A673 (cell line): ENCODE results near the gene FOXO1. TPM values are rescaled to one million over a fixed set of nuclear protein-coding genes. Genes with fewer than 3 reads are reported as not detected.

Experiments
- BruUV-seq: library from RNA; stranded (reverse); fragments of 400-500 nt; replicated peaks from 2 replicates; lab custom pipeline; 2021; lab: Mats Ljungman, UMichigan
- CTCF ChIA-PET: fragments of 300-600 bp; sonication (Branson Sonifier 250); formaldehyde crosslinking; loops from one replicate; lab custom pipeline; 2022; ENCODE audit warnings: antibody characterized with exemption; lab: Charles Lee
- POLR2A ChIA-PET: fragments of 300-600 bp; sonication (Branson Sonifier 250); formaldehyde crosslinking; loops from one replicate; lab custom pipeline; 2022; ENCODE audit warnings: antibody characterized with exemption; ENCODE audit not compliant: low non-redundant PET; lab: Charles Lee
- DNase-seq: peaks from one replicate; pipeline ENCODE4 v3.0.0-alpha.2; 2015; ENCODE audit warnings: low spot score
- H3K27ac ChIP-seq: fragments of 200-600 bp; sonication (generic); 2 replicates; pipeline ENCODE4 v1.5.1; 2016; ENCODE audit warnings: mixed run types, low read depth, mild to moderate bottlenecking, mixed read lengths, antibody characterized with exemption, low read length; ENCODE audit not compliant: poor library complexity, severe bottlenecking
- H3K27me3 ChIP-seq: fragments of 200-600 bp; sonication (generic); replicated peaks from 2 replicates; pipeline ENCODE4 v1.6.1; 2017; ENCODE audit warnings: mixed run types, low read depth, mild to moderate bottlenecking, mixed read lengths, antibody characterized with exemption, low read length; ENCODE audit not compliant: insufficient read depth, poor library complexity
- H3K36me3 ChIP-seq: fragments of 200-600 bp; sonication (generic); 2 replicates; pipeline ENCODE4 v1.6.1; 2016; ENCODE audit warnings: mixed run types, mild to moderate bottlenecking, mixed read lengths, antibody characterized with exemption, low read length; ENCODE audit not compliant: insufficient read depth, poor library complexity, severe bottlenecking
- H3K4me1 ChIP-seq: fragments of 200-600 bp; sonication (generic); 2 replicates; pipeline ENCODE4 v1.6.1; 2017; ENCODE audit warnings: mixed run types, mild to moderate bottlenecking, mixed read lengths, antibody characterized with exemption, low read length; ENCODE audit not compliant: insufficient read depth, poor library complexity, severe bottlenecking
- H3K4me3 ChIP-seq: fragments of 200-600 bp; sonication (generic); 2 replicates; pipeline ENCODE4 v1.5.1; 2016; ENCODE audit warnings: low read depth, mixed run types, mild to moderate bottlenecking, mixed read lengths, low read length; ENCODE audit not compliant: poor library complexity, severe bottlenecking
- H3K9me3 ChIP-seq: fragments of 200-600 bp; sonication (generic); 2 replicates; pipeline ENCODE4 v1.6.1; 2016; ENCODE audit warnings: mixed run types, low read depth, mild to moderate bottlenecking, mixed read lengths, antibody characterized with exemption, low read length; ENCODE audit not compliant: poor library complexity, severe bottlenecking
- EZH2 ChIP-seq: fragments of 200-600 bp; sonication (generic); IDR thresholded peaks from 2 replicates; pipeline ENCODE4 v1.6.1; 2017; ENCODE audit warnings: borderline replicate concordance, low read depth, mild to moderate bottlenecking, mixed read lengths, antibody characterized with exemption, low read length; ENCODE audit not compliant: poor library complexity, severe bottlenecking
- intact Hi-C: fragments of 100-400 bp; cut with micrococcal nuclease; formaldehyde crosslinking; loops from one replicate; pipeline ENCODE4 v1.10.0; 2022; ENCODE audit not compliant: unreplicated experiment
- total RNA-seq: library from RNA; stranded (reverse); gene quantifications from 2 replicates; pipeline ENCODE4 v1.2.3, GENCODE V29; 2021
- TF ChIP-seq, protein P1 (sequence below): fragments of 300-800, 200-600 bp; sonication (generic); conservative IDR thresholded peaks from 2 replicates; pipeline ENCODE4 v1.5.1; 2017; ENCODE audit warnings: low read depth, mild to moderate bottlenecking, antibody characterized with exemption, low read length, moderate library complexity, mixed read lengths

The FOXO1 gene
- total RNA-seq, 1 experiment from 2014 or later = 2.9 TPM

DNA sequence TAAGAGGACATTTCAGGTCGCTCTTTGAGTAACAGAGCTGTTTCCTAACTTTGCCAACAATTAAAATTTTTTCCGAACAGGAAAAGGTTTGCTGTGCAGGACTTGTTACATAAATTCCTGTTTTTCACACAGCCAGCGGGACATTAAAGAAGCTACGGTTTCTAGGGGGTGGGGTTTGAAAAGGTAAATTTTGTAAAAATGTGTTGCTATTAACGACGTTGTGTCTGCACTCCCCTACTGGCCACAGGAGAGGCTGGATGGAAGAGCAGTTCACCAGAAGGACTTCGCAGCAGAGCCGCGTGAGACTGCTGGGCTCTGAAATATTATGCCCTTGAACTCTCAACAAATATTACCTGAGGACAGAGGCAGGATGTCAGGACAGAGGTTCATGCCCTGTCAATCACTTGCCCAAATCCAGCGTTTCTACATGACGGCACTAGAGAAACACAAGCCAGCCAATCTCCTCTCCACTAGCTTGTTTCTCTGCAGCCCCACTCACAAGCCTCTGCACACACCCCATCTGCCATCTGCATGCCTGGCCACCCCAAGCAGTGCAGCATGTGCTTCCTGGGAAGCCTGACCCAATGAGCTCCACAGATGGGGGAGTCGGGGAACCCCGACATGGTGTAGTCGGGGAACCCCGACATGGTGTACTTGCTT, 102.0 kb downstream of the FOXO1 start:
- Histone ChIP-seq H3K4me3 (no peak overlapping the region), H3K9me3 (no peaks in the 10 kb centered on the region), H3K27me3 (no peaks in the 10 kb centered on the region), H3K4me1 (no peaks in the 10 kb centered on the region), H3K27ac (no peak overlapping the region), H3K36me3 (no peaks in the 10 kb centered on the region)
- ChIA-PET POLR2A (no interaction called here), CTCF (no interaction called here)
- no TSS peak for BruUV-seq
- intact Hi-C loops = no loop called here
- no peak for TF ChIP-seq EZH2
- TF ChIP-seq, protein P1, sequence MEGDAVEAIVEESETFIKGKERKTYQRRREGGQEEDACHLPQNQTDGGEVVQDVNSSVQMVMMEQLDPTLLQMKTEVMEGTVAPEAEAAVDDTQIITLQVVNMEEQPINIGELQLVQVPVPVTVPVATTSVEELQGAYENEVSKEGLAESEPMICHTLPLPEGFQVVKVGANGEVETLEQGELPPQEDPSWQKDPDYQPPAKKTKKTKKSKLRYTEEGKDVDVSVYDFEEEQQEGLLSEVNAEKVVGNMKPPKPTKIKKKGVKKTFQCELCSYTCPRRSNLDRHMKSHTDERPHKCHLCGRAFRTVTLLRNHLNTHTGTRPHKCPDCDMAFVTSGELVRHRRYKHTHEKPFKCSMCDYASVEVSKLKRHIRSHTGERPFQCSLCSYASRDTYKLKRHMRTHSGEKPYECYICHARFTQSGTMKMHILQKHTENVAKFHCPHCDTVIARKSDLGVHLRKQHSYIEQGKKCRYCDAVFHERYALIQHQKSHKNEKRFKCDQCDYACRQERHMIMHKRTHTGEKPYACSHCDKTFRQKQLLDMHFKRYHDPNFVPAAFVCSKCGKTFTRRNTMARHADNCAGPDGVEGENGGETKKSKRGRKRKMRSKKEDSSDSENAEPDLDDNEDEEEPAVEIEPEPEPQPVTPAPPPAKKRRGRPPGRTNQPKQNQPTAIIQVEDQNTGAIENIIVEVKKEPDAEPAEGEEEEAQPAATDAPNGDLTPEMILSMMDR = no peak
- no peak for DNase-seq

DNA sequence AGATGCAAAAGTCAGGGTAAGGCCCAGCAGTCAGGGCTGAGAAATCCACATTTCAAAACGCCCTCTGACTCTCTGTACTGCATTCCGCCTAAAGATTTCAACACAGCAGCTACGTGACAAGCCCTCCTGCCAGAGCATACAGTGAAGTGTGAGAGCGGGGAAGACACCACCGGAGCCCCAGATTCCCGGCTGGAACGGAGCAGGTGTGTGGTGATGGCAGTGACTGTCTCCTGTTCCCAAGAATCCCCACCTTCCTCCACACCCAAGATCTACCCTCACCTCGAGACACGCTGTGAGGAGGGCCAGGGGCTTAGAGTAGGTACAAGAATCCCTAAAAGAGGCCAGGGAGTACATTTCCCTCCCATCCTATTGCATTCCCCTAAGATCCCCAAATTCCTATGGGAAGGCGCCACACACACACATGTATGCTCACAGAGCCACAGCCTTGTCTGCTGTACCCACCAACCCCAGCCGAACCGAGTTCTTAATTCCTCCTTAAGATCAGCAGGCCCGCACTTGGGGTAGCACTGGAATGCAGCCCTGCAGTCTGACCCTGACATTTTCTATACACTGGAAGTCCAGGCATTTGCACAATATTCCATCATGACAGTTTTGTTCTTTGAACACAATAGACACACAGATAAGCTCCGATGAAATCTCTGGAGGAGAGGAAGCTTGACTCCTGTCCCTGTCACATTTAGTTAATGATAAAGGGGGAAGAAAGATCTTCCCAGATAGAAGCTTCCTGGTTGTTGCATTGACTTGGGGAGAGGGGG, 102.9 kb downstream of the FOXO1 start:
- DNase-seq = no peak
- intact Hi-C loops = no loop called here
- no peaks in the 10 kb centered on the region for H3K36me3 ChIP-seq
- H3K4me1 ChIP-seq = no peaks in the 10 kb centered on the region
- TF ChIP-seq, protein P1 = no peak
- TF ChIP-seq EZH2 = no peak
- BruUV-seq = no TSS peak
- H3K27me3 ChIP-seq = no peaks in the 10 kb centered on the region
- no peak overlapping the region for H3K27ac ChIP-seq
- ChIA-PET POLR2A (no interaction called here), CTCF (no interaction called here)
- H3K9me3 ChIP-seq = no peaks in the 10 kb centered on the region
- no peak overlapping the region for H3K4me3 ChIP-seq

DNA sequence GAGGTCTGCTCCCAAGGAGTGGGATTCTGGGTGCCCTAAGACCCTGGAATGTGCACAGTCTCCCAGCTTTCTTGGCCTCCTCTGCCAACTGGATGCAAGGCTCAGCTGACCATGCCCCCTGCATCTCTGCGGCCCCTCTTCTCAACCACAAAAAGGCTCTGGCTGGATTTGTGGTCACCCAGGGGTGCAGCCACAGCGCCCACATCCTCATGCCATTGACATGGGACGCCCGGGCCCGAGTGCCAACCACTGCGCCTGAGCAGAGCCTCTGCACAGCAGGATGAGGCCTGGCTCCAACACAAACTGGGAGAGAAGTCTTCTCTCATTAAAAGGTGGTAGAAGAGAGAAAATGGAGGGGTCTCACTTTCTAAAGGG, 103.5 kb downstream of the FOXO1 start:
- TF ChIP-seq, protein P1 = no peak
- TF ChIP-seq EZH2 = no peak
- no peaks in the 10 kb centered on the region for H3K27me3 ChIP-seq
- H3K36me3 ChIP-seq = no peaks in the 10 kb centered on the region
- DNase-seq = no peak
- no peak overlapping the region for H3K27ac ChIP-seq
- POLR2A ChIA-PET = no interaction called here
- H3K4me3 ChIP-seq = no peak overlapping the region
- intact Hi-C loops = no loop called here
- CTCF ChIA-PET = no interaction called here
- no TSS peak for BruUV-seq
- H3K9me3 ChIP-seq = no peaks in the 10 kb centered on the region
- H3K4me1 ChIP-seq = no peaks in the 10 kb centered on the region
